GM23338 (cell line): ENCODE results near the gene TIGD7. TPM values are rescaled to one million over a fixed set of nuclear protein-coding genes. Genes with fewer than 3 reads are reported as not detected.

Experiments
- ATAC-seq: fragments of 200-7000 bp; cut with Tn5 transposase; 3 replicates; pipeline ENCODE4 v1.9.1; 2020
- DNase-seq: peaks from one replicate; pipeline ENCODE4 v3.0.0-alpha.2; 2015; ENCODE audit warnings: low spot score
- H2AFZ ChIP-seq: fragments of 200-600 bp; sonication (generic); 2 replicates; pipeline ENCODE4 v1.8.0; 2016; ENCODE audit warnings: antibody characterized with exemption, mild to moderate bottlenecking, moderate library complexity
- H3F3A ChIP-seq: fragments of 200-600 bp; sonication (generic); replicated peaks from 2 replicates; pipeline ENCODE4 v1.8.0; 2017; ENCODE audit warnings: antibody characterized with exemption, mixed run types, low read depth
- H3K27ac ChIP-seq: fragments of 200-600 bp; sonication (generic); 2 replicates; pipeline ENCODE4 v1.6.1; 2016; ENCODE audit warnings: low read depth
- H3K27me3 ChIP-seq: fragments of 200-600 bp; sonication (generic); 2 replicates; pipeline ENCODE4 v1.8.0; 2016; ENCODE audit warnings: mild to moderate bottlenecking, mixed run types, moderate library complexity; ENCODE audit not compliant: insufficient read depth
- H3K36me3 ChIP-seq: fragments of 200-600 bp; sonication (generic); 2 replicates; pipeline ENCODE4 v1.8.0; 2016; ENCODE audit warnings: mild to moderate bottlenecking; ENCODE audit not compliant: insufficient read depth
- H3K4me1 ChIP-seq: fragments of 200-600 bp; sonication (generic); 2 replicates; pipeline ENCODE4 v1.8.0; 2016; ENCODE audit warnings: mild to moderate bottlenecking, moderate library complexity; ENCODE audit not compliant: insufficient read depth
- H3K4me2 ChIP-seq: fragments of 200-600 bp; sonication (generic); 2 replicates; pipeline ENCODE4 v1.7.1; 2017; ENCODE audit warnings: mixed run types
- H3K4me3 ChIP-seq: fragments of 200-600 bp; sonication (generic); 2 replicates; pipeline ENCODE4 v1.6.1; 2016; ENCODE audit warnings: mixed run types
- H3K79me2 ChIP-seq: fragments of 200-600 bp; sonication (generic); replicated peaks from 2 replicates; pipeline ENCODE4 v1.8.0; 2017; ENCODE audit warnings: mild to moderate bottlenecking; ENCODE audit not compliant: insufficient read depth
- H3K9me2 ChIP-seq: fragments of 200-600 bp; sonication (generic); 2 replicates; pipeline ENCODE4 v1.8.0; 2017; ENCODE audit not compliant: insufficient read depth
- H4K20me1 ChIP-seq: fragments of 200-600 bp; sonication (generic); replicated peaks from 2 replicates; pipeline ENCODE4 v1.8.0; 2017; ENCODE audit warnings: mild to moderate bottlenecking; ENCODE audit not compliant: insufficient read depth
- H3K27ac Mint-ChIP-seq: 2 replicates; pipeline ENCODE4 v1.8.0; 2020; ENCODE audit warnings: inconsistent platforms, mild to moderate bottlenecking, moderate library complexity, mixed read lengths
- H3K27me3 Mint-ChIP-seq: 3 replicates; pipeline ENCODE4 v1.8.0; 2022; ENCODE audit warnings: low read depth, mild to moderate bottlenecking, moderate library complexity, mixed read lengths, inconsistent platforms; ENCODE audit not compliant: insufficient read depth, poor library complexity
- H3K36me3 Mint-ChIP-seq: 3 replicates; pipeline ENCODE4 v1.8.0; 2021; ENCODE audit warnings: low read depth, mild to moderate bottlenecking, inconsistent platforms, moderate library complexity, mixed read lengths
- H3K4me1 Mint-ChIP-seq: 3 replicates; pipeline ENCODE4 v1.8.0; 2020; ENCODE audit warnings: mild to moderate bottlenecking, inconsistent platforms, mixed read lengths
- H3K4me3 Mint-ChIP-seq: 3 replicates; pipeline ENCODE4 v1.8.0; 2021; ENCODE audit warnings: moderate library complexity, mild to moderate bottlenecking, inconsistent platforms, mixed read lengths
- H3K9me3 Mint-ChIP-seq: 3 replicates; pipeline ENCODE4 v1.8.0; 2020; ENCODE audit warnings: moderate library complexity, mild to moderate bottlenecking, inconsistent platforms, mixed read lengths
- CREB1 ChIP-seq: fragments of 250-450 bp; sonication (Bioruptor Pico); IDR thresholded peaks from 2 replicates; pipeline ENCODE4 v1.5.0; 2020; ENCODE audit warnings: low read depth, mild to moderate bottlenecking, moderate library complexity
- CTCF ChIP-seq, 2 experiments: fragments of 200-600 bp in 1 of 2; sonication (generic) in 1 of 2; conservative IDR thresholded peaks; 2 replicates each; pipeline versions ENCODE4 v1.5.1 to v1.6.1; 2016 to 2017; ENCODE audit warnings: antibody characterized with exemption in 2 of 2, low read depth in 2 of 2, mild to moderate bottlenecking in 2 of 2, moderate library complexity in 1 of 2
- ETS1 ChIP-seq: IDR thresholded peaks from 2 replicates; pipeline ENCODE4 v1.6.1; 2016; ENCODE audit warnings: antibody characterized with exemption
- EZH2 ChIP-seq: fragments of 200-600 bp; sonication (generic); IDR thresholded peaks from one replicate; pipeline ENCODE4 v1.8.0; 2017; ENCODE audit warnings: antibody characterized with exemption, mild to moderate bottlenecking, low read depth; ENCODE audit not compliant: unreplicated experiment
- EZH2phosphoT487 ChIP-seq: fragments of 200-600 bp; sonication (generic); IDR thresholded peaks from one replicate; pipeline ENCODE4 v1.8.1; 2018; ENCODE audit warnings: antibody characterized with exemption; ENCODE audit not compliant: unreplicated experiment
- JUNB ChIP-seq: IDR thresholded peaks from one replicate; pipeline ENCODE4 v1.6.1; 2016; ENCODE audit warnings: antibody characterized with exemption; ENCODE audit not compliant: unreplicated experiment
- NANOG ChIP-seq: IDR thresholded peaks from 2 replicates; pipeline ENCODE4 v1.6.1; 2016; ENCODE audit warnings: antibody characterized with exemption, borderline replicate concordance
- POLR2AphosphoS5 ChIP-seq: IDR thresholded peaks from 2 replicates; pipeline ENCODE4 v1.6.1; 2016; ENCODE audit warnings: antibody characterized with exemption, low read depth
- STAT1 ChIP-seq: IDR thresholded peaks from one replicate; pipeline ENCODE4 v1.6.1; 2016; ENCODE audit warnings: antibody characterized with exemption; ENCODE audit not compliant: unreplicated experiment
- ZNF114 ChIP-seq: fragments of 250-450 bp; sonication (Bioruptor Pico); IDR thresholded peaks from 2 replicates; pipeline ENCODE4 v1.5.0; 2020; ENCODE audit warnings: mild to moderate bottlenecking, moderate library complexity
- ZNF331 ChIP-seq: fragments of 250-450 bp; sonication (Bioruptor Pico); IDR thresholded peaks from 2 replicates; pipeline ENCODE4 v1.5.0; 2020; ENCODE audit warnings: low read depth, mild to moderate bottlenecking, moderate library complexity
- polyA plus RNA-seq: library from polyadenylated mRNA; unstranded; fragments of >200 nt; fragmentation: Nextera tagmentation; extraction: Ambion mirVana; gene quantifications from 2 replicates; pipeline ENCODE4 v1.2.1, GENCODE V29; 2016
- total RNA-seq: library from RNA; depleted of rRNA; stranded (reverse); fragments of >200 nt; shearing (Covaris generic); gene quantifications from 2 replicates; pipeline ENCODE4 v1.2.3, GENCODE V29; 2014
- TF ChIP-seq, protein P1 (sequence below): IDR thresholded peaks from one replicate; pipeline ENCODE4 v1.6.1; 2018; ENCODE audit warnings: antibody characterized with exemption; ENCODE audit not compliant: unreplicated experiment

Gene TIGD7
- total and polyA plus RNA-seq, 2 experiments from 2014 or later: 3.9 to 8.0 TPM

GRCh38 chr16:3328104-3328503 is 22.9 kb upstream of the TIGD7 start (continued):
- TF ChIP-seq, protein P1, sequence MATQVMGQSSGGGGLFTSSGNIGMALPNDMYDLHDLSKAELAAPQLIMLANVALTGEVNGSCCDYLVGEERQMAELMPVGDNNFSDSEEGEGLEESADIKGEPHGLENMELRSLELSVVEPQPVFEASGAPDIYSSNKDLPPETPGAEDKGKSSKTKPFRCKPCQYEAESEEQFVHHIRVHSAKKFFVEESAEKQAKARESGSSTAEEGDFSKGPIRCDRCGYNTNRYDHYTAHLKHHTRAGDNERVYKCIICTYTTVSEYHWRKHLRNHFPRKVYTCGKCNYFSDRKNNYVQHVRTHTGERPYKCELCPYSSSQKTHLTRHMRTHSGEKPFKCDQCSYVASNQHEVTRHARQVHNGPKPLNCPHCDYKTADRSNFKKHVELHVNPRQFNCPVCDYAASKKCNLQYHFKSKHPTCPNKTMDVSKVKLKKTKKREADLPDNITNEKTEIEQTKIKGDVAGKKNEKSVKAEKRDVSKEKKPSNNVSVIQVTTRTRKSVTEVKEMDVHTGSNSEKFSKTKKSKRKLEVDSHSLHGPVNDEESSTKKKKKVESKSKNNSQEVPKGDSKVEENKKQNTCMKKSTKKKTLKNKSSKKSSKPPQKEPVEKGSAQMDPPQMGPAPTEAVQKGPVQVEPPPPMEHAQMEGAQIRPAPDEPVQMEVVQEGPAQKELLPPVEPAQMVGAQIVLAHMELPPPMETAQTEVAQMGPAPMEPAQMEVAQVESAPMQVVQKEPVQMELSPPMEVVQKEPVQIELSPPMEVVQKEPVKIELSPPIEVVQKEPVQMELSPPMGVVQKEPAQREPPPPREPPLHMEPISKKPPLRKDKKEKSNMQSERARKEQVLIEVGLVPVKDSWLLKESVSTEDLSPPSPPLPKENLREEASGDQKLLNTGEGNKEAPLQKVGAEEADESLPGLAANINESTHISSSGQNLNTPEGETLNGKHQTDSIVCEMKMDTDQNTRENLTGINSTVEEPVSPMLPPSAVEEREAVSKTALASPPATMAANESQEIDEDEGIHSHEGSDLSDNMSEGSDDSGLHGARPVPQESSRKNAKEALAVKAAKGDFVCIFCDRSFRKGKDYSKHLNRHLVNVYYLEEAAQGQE: no peak
- TF ChIP-seq CTCF (conservative IDR thresholded peaks at IDR 0.05; ENCODE audit: low read depth in 2 of 2): no peak
- TF ChIP-seq STAT1: no peak
- TF ChIP-seq ZNF331 (CRISPR knock-in tag): no peak
- no peak for TF ChIP-seq JUNB
- TF ChIP-seq EZH2phosphoT487: no peak
- TF ChIP-seq NANOG: no peak
- no peak for TF ChIP-seq ZNF114 (CRISPR knock-in tag)
- no peak for TF ChIP-seq ETS1
- no peak for TF ChIP-seq CREB1 (CRISPR knock-in tag)
- TF ChIP-seq EZH2: no peak
- TF ChIP-seq POLR2AphosphoS5: no peak

DNA sequence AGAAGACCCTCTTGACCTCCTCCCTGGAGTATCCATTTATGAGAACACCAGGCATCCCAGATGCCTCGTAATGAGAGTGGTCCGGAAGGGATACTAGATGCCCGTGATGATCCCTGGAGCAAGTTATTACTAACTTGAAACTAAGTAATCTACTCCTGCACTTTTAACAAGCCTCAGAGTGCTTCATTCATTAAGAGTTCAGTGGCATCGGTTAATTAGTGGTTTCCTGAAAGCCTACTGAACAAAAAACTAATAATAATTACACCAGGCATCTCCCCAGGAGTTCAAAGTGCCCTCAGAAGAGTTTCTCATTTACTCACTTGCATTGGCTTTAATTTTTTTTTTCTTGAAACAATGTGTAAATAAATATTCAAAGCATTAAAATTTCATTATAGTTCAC is 22.3 kb upstream of the TIGD7 start:
- Histone ChIP-seq H3K36me3 (no peaks in the 10 kb centered on the region), H3F3A (no peaks in the 10 kb centered on the region), H3K27ac (no peak overlapping the region), H2AFZ (no peak overlapping the region), H3K9me2 (no peaks in the 10 kb centered on the region), H3K27me3 (no peaks in the 10 kb centered on the region), H3K4me3 (no peak overlapping the region), H3K79me2 (no peaks in the 10 kb centered on the region), H3K4me1 (no peaks in the 10 kb centered on the region), H4K20me1 (no peaks in the 10 kb centered on the region), H3K4me2 (no peak overlapping the region)
- ATAC-seq (no peak), DNase-seq (no peak)
- Mint-ChIP-seq H3K9me3 (peaks cover 62% of the 10 kb centered on the region), H3K27me3 (no peaks in the 10 kb centered on the region), H3K27ac (no peak overlapping the region), H3K4me1 (no peaks in the 10 kb centered on the region), H3K4me3 (no peak overlapping the region), H3K36me3 (no peaks in the 10 kb centered on the region; the same call in 2 of the 3 replicates)
- TF ChIP-seq ZNF331 (CRISPR knock-in tag) (no peak), EZH2 (no peak), JUNB (no peak), STAT1 (no peak), ZNF114 (CRISPR knock-in tag) (no peak), POLR2AphosphoS5 (no peak), CTCF (conservative IDR thresholded peaks at IDR 0.05; ENCODE audit: low read depth in 2 of 2) (no peak), CREB1 (CRISPR knock-in tag) (no peak), NANOG (no peak), EZH2phosphoT487 (no peak)
